Head of caudate nucleus (tissue), 42 donors: ENCODE results near the gene LRCH1.

ENCODE experiments used
- DNase-seq, 42 donors: peaks; one replicate each; pipeline versions ENCODE4 v3.0.0 to v3.0.0-alpha.2; 2020 to 2021; ENCODE audit warnings: mixed read lengths in 7 of 42
- intact Hi-C: fragments of 100-400 bp; cut with DNase I; formaldehyde crosslinking; loops from one replicate; pipeline ENCODE4 v1.15.0; 2022

Gene LRCH1

DNA sequence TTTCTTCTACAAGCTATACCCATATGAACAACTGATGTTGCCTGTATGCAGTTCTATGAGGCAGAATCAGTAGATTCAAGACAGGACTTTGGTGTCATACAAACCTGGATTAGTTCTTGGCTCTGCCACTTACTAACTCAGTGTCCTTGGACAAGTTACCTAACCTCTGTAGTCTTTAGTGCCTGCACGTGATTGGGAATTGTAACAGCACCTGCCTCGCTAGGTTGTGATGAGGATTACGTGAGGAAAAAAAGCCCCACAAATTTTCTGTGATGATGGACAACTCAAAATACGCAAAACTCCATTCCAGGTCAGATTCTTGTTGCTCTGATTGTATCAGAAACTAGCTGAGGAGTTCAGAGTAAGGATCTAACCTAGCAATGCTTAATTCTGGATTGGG, 89.3 kb downstream of the LRCH1 start:
- no peak for DNase-seq
- intact Hi-C loops = no loop called here

DNA sequence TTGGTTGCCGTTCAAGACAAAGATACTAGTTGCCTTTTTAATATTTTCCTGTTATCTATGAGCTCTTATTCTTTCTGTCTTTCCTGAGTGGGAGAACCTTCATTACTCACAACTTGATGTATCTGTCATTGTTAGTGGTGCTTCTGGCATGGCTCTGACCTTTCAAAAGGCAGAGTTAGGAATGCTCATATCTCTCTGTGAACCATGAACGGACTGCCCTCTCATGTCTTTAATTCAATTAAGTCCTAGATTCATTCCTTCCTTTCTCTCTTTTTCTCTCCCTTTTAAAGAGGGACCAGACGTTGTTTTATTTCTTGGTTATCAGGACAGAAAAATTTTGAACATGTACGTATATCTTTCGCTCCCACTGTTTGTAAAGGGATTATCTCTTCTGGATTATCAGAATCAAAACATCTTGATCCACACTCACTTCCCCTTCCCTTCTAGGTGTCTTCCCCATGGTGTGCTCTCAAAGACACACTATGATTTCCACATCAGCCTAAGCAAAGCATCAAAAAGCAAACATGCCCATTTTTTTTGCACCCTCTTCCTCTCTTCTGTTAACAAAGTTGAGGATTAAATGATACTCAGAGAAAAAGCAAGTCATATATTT, 90.3 kb downstream of the LRCH1 start:
- no peak for DNase-seq
- intact Hi-C loops = no loop called here

DNA sequence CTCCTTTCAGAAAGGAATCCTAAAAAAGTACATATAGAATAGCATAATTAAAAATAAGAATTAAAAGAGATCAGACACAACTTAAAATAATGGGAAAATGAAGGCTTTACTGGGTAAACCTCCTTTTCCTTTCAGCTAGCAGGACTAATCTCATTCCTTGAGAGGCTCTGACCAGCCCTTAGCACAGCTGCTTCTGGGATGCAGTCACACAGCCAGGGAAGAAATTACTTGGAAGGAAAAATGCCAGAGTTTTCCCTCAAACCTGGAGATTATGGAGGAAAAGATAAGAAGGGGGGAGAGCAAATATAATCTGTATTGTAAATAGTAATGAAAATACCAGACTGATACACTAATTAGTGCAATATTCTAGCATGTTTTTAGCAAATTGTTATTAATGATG, 91.8 kb downstream of the LRCH1 start:
- intact Hi-C loops = no loop called here
- no peak for DNase-seq

DNA sequence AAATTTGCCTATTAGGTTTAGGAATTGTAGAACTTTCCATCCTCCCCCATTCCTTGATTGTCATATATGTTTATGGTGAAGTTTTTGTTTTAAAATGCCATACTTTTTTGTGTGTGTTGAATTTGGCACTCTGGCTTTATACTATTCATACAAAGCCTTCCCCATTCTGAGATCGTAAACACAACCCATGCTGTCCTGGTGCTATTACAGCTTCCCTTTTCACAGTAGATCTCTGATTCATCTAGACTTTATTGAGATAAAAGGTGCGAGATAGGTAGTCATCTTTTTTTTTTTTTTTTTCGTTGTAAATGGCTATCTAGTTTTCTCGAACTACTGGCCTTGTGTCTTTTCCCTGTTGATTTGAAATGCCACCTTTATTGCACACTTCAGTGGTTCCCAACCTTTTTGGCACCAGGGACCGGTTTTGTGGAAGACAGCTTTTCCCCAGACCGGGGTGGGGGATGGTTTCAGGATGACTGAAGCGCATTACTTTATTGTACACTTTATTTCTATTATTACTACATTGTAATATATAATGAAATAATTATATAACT, 94.6 kb downstream of the LRCH1 start:
- intact Hi-C loops = no loop called here
- DNase-seq = no peak

DNA sequence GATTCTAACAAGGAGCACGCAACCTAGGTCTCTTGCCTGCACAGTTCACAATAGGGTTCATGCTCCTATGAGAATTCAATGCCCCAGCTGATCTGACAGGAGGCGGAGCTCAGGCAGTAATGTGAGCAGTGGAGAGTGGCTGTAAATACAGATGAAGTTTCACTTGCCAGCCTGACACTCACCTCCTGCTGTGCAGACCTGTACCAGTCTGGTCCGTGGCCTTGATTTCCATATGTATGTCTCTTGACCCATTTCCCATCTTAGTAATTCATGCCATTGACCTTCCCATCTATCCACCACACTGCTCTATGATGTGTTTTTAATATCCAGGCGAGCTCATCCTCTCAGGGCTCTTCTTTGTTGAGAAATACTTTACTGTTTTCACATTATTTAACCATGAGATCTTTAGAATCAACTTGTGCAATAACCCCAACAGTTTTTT, 95.2 kb downstream of the LRCH1 start:
- intact Hi-C loops = no loop called here
- no peak for DNase-seq

DNA sequence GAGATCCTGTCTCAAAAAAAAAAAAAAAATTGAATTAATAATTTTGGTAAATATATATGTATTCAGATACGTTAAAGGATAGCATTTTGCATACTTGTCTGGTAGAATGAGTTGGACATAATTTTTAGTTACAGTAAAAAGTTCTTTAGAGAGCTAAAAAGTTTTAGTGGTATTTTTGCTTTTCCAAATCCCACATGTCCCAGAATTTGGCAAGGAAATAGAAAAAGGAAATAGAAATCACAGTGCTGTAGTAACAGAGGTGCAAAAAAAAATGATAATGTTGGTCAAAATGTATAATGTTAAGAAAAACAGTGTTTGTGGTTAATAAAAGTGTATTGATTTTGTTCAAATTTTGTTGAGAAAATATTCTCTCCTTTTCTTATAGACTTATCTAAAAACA, 96.8 kb downstream of the LRCH1 start:
- intact Hi-C loops = no loop called here

DNA sequence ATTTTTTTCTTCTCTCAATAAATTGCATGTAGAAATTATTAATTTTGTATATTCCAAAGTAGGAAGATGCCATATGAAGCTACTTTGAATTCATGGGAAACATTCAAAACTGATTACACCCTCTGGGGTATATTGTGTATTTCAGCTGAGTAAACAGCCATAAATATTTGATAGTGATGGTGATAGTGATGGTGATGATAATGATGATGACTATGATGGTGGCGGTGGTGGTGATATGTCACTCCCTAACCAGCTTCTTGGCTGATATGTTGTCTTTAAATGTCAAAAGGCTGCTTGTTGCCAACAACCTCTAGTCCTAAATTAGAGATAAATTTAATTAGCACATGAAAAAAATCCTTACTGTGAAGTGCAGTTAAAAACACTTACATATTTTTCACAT, 102.0 kb downstream of the LRCH1 start:
- no peak for DNase-seq
- intact Hi-C loops = no loop called here

More for the DNA sequence above, 96.8 kb downstream of the LRCH1 start:
- no peak for DNase-seq

DNA sequence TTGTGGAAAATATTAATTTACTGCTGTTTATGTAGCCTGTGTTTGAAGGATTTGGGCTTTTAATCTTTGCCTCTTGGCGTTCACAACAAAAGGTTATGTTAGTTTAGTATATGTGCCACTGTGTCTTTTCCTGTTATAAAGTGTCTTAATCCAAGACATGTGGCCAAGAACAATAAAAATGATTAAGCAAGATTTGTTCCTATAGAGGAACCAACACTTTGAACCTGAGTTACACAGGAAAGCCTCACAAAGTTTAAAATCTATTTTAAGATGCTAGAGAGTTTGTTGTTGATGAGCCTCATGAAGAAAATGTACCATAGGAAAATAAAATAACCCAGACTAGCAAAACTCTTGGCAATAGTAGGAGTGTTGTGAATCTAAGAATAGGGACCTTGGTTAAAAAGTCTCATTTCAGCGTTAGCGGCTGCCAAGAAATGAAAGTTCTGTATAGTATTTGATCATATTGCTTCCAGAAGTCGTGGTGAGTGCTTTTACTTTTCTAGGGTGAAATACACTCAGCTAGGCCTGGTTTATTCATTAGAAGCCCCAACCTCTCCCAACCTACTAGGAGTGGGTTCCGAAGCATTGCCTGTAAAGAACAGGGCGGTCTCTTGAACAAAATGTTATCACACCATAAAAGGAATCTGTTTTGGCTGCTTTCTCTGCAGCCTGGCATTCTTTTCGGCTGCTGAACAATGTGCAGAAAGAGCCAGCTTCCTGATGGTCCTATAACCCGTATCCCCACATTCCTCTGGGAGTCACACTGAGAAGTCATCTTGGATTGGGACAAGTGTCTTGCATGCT, 102.6 kb downstream of the LRCH1 start:
- DNase-seq = no peak
- intact Hi-C loops = no loop called here

DNA sequence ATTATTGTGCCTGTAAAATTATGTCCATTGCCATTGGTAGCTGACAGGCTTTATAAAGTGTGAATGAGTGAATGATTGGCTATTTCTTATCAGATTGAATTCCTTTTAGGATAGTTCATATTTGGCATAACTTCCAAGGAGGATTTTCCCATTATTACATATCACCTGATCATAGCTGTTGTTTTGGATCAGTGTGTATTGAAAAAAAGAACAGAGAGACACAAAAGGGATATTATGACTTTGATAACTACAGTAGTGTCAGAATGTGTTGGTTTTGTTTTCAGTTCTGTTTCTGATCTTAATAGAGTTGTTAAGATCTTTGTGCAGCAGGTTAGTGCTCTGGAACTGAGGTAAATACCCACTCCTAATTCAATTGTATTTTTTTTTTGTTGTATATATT, 103.8 kb downstream of the LRCH1 start:
- no peak for DNase-seq
- intact Hi-C loops = no loop called here

DNA sequence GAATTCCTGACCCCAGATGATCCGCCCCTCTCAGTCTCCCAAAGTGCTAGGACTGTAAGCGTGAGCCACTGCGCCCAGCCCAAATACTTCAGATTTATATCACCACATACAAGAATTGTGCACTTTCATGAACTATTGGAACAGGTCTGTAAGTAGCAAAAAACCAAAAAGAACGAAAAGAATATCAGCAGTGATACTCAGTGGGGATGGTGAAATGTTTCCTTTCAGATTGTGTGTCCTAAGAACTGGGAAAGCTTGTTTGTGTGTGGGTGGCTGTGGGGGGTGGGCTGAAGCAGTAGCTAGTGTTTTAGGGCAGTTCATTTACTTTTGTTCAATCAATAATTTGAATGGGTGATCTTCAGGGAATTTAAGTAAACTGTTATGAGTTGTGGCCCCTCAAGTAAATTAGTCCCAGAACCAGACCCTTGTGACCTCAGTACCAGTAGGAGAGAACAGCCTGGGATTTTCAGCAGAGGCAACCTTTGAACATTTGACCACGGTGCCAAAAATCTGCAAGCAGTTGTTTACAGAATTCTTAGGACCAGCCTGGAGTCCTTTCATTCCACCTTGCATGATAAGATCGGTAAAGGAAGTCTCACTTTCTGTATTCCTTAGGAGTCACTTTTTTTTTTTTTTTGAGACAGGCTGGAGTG, 106.6 kb downstream of the LRCH1 start:
- intact Hi-C loops = no loop called here
- no peak for DNase-seq

DNA sequence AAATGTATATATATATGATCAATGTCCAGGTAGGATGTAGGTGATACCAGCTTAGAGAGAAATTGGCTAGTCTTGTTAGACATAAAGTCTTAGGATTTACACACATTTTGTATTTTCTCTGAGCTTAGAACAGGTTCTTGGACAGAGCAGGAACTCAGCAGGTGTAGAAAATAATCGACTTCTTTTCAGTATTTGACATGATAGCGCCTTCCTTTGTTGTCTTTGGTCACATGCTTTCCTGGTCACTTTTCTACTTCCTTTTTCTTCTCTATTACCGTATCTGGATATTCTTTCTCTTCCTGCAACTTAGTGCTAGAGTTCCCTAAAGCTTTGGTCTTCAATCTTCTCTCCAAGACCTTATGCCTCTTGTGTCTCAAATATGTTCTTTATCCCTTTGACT, 107.4 kb downstream of the LRCH1 start:
- intact Hi-C loops = no loop called here

DNA sequence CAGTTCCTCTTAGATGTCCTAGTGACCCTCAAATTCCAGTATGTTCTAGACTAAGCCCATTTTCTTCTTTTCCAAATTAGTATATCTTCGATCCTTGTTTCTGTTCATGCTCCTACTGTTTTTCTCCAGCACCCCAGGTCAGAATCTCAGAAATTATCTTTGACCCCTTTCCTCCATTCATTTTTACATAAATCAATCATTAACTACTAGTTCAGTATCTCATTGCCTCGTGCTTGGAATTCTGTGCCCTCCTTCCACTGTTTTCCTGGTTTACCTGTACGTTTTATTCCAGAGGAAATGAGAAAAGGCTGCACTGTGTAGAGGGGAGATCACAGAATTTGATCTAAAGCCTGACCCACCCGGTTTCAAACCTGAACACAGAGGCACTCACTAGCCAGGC, 107.9 kb downstream of the LRCH1 start:
- intact Hi-C loops = no loop called here
- no peak for DNase-seq

More for the DNA sequence above, 107.4 kb downstream of the LRCH1 start:
- no peak for DNase-seq

DNA sequence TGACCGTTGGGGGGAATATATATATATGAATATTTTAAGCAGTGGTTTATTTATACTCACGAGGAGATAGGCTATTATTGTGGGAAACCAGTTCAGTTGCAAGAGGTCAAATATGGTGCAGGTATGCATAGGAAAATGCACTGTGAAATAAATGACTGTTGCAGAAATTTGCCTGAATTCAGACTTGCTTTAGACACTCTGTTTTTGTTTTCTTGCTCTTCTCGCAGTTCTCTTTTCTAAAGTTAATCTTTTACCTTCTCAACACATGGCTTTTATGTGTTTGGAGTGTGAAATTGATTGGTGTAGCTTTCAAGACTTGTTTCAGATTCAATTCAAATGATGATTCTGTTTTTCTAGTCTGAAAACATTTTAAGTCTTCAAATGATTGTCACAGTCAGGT, 109.7 kb downstream of the LRCH1 start:
- intact Hi-C loops = no loop called here
- no peak for DNase-seq

DNA sequence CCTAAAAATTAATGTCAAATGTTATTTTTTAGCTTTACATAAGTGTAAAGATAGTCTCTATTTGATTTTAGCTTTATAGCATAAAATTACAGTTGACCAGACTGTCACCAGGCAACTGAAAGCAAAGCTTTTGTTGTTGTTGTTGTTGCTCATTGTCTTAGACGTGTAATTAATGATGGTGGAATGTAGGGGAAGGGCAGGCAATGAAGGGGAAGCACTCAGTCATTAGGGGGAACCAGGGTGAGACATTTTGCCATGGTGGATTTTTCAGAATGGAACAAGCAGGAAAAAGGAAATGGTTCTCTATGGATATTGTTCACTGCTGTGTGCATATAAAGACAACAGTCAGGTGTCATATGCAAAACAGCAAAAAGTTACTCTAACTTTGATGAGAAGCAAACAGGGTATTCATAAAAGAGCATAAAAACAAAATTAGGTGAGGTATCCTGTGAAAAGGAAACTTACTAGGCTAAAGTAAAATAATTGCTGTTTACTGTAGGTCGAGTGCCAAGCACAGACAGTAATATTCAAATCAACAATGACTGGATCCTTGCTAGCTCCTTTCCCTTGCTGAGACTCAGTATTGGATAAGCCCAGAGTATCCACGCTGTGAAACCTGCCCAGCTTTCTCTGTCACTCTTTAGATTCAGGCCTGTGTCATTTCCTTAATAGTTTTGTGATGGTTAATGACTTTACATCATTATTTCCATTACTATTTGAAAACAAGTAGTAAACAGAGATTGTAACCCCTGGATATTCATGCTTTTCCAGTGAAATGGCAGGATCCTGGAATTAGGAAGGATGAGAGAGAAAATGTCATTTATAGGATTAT, 110.5 kb downstream of the LRCH1 start:
- intact Hi-C loops = no loop called here
- DNase-seq = no peak

DNA sequence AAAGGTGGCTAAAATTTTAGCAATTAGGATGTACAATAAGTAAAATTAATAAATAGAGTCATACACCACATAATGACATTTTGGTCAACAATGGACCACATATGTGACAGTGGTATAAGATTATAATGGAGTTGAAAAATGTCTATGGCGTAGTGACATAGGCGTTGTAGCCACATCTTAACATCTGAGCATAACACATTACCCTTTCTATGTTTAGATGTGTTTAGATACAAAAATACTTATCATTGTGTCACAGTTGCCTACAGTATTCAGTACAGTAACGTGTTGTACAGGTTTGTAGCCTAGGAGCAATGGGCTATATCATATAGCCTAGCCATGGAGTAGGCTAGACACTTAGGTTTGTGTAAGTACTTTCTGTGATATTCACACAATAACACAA, 111.2 kb downstream of the LRCH1 start:
- DNase-seq = no peak
- intact Hi-C loops = no loop called here

DNA sequence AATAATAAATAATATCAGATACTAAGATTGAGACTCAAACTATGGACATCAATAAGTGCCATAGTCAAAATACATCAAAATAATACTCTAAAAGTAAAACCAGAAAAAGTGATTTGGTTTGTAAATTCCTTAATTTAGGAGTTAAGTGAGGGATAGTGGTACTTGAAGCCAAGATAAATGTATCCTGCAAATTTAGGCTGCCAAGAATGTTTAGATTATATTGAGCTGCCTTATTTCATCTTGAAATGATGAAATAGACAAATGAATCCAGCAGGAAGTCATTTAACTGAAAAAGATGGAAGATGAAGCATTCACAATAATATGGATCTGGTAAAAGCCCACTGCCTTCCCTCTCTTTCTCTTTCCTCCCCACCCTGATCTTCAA, 112.3 kb downstream of the LRCH1 start:
- DNase-seq = no peak
- intact Hi-C loops = no loop called here

DNA sequence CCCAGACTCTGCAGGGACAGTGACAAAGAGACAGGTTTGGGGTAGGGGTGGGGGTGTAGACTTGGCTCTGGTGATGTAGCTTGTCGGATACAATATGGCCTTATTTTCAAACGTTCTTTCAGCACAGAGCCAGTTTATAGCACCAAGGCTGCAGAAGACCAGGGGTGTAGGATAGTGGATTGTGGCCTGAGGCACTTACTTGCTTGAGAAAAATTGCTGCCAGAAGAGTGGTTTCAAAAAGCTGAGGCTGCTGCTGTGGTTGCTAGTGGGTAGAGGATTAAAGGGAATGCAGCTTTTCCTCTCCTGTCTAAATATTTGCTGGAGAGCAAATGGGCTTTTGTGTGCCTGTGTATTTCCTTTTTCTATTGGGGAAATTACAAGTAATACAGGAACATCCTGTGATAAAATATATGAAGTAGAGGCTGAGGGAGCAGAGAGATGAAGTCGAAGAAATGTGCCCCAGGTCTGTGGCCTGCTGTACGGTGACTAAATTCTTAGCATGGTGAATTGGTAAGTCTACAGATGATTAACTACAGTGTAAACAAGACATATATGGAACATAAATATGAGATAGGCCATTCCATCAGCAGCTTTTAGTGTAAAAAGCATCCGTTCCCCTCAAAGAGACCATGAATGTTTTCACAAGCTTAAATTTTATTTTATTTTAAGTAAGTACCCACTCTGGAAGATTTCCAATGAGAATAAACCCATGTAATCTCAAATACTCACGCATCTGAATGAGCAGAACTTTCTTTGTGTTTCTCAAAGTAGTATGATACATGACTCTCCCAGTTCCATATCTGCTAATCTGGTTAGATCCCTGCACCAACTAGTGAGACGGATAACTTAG, 112.9 kb downstream of the LRCH1 start:
- intact Hi-C loops = no loop called here
- DNase-seq = no peak

DNA sequence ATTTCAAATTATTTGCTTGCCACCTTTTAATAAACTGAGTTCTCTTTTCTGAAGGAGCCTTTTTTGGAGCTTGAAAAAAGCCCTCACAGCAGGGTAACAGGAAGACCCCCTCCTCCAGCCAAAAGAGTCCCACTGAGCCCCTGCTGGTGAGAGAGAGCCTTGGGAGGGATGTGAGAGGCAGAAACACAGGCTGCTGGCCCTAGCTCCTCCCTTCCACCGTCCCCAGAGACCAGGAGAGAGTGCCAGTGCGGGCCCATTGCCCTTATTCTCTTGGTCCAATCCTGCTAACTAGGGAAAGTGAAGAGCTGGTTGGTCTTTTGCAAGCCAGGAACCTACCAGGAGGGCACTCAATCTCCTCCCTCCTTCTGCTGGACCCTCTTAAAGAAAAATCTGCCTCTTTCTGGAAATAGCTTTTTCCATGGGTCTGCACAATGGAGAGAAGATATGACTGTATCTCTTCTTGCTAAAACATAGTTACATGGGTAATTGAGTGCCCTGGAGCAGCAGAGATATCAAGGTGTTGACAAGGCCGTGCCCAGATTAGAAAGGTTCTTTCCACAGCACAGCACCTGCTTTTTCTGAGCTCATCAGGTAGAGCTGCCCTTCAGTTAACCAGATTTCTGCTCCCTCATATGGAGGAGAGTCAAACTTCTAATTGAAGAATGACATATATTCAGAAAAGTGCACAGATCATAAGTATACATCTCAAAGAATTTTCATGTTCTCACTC, 113.9 kb downstream of the LRCH1 start:
- DNase-seq = no peak
- intact Hi-C loops = no loop called here
